ENCODE data around the gene BCL7C. TPM values are rescaled to one million over a fixed set of nuclear protein-coding genes. Genes with fewer than 3 reads are reported as not detected.

The BCL7C gene
- total RNA-seq, 3 donors from 2014 or later (not counting 1 experiment from before 2014, with no cell fraction given), result 25.1 to 28.5 (median 27.4) TPM

GRCh38 chr16:30912794-30913412, 19.0 kb upstream of the BCL7C start:
- Mint-ChIP-seq H3K27ac (no peak overlapping the region), H3K4me1 (peaks cover 2% of the 10 kb centered on the region in 2 donors), H3K36me3 (no peaks in the 10 kb centered on the region), H3K4me3 (no peak overlapping the region), H3K9me3 (no peaks in the 10 kb centered on the region), H3K27me3 (ENCODE audit: low read depth in 2 of 2) (no peaks in the 10 kb centered on the region)
- Histone ChIP-seq H3K36me3 (ENCODE audit: control insufficient read depth, insufficient read depth, low read length) (no peaks in the 10 kb centered on the region), H3K4me3 (ENCODE audit: low read length) (no peak overlapping the region), H3K27me3 (ENCODE audit: control insufficient read depth, insufficient read depth, low read length) (no peaks in the 10 kb centered on the region), H3K4me1 (ENCODE audit: control insufficient read depth, insufficient read depth, low read length) (peaks cover 3% of the 10 kb centered on the region), H3K9me3 (ENCODE audit: control insufficient read depth, insufficient read depth, low read length) (no peaks in the 10 kb centered on the region), H3K27ac (ENCODE audit: low read length) (no peak overlapping the region)
- intact Hi-C loops (cut with micrococcal nuclease), result no loop called here
- WGBS (ENCODE audit: insufficient coverage), result 89% methylated on average over 6 of the region's 6 CpGs
- no peak for DNase-seq
- ATAC-seq, result no peak
- no peak for TF ChIP-seq CTCF (IDR thresholded peaks at IDR 0.05)

GRCh38 chr16:30910427-30911029, 16.7 kb upstream of the BCL7C start:
- Mint-ChIP-seq H3K27ac (no peak overlapping the region), H3K4me1 (peaks cover 6% of the 10 kb centered on the region in 2 donors), H3K27me3 (ENCODE audit: low read depth in 2 of 2) (no peaks in the 10 kb centered on the region), H3K9me3 (no peaks in the 10 kb centered on the region), H3K36me3 (no peaks in the 10 kb centered on the region), H3K4me3 (no peak overlapping the region)
- no peak for ATAC-seq
- H3K36me3 ChIP-seq (ENCODE audit: control insufficient read depth, insufficient read depth, low read length), result no peaks in the 10 kb centered on the region
- no peaks in the 10 kb centered on the region for H3K27me3 ChIP-seq (ENCODE audit: control insufficient read depth, insufficient read depth, low read length)
- no peak for DNase-seq
- no peak for TF ChIP-seq CTCF (IDR thresholded peaks at IDR 0.05)
- no peaks in the 10 kb centered on the region for H3K9me3 ChIP-seq (ENCODE audit: control insufficient read depth, insufficient read depth, low read length)
- no peak overlapping the region for H3K4me3 ChIP-seq (ENCODE audit: low read length)
- intact Hi-C loops (cut with micrococcal nuclease), result no loop called here
- H3K27ac ChIP-seq (ENCODE audit: low read length), result no peak overlapping the region
- WGBS (ENCODE audit: insufficient coverage), result 76% methylated on average over 16 of the region's 18 CpGs
- H3K4me1 ChIP-seq (ENCODE audit: control insufficient read depth, insufficient read depth, low read length), result peaks cover 11% of the 10 kb centered on the region

GRCh38 chr16:30907064-30907463, 13.2 kb upstream of the BCL7C start:
- no peaks in the 10 kb centered on the region for H3K36me3 Mint-ChIP-seq
- no peaks in the 10 kb centered on the region for H3K27me3 ChIP-seq (ENCODE audit: control insufficient read depth, insufficient read depth, low read length)
- 88% methylated on average over 4 of the region's 4 CpGs for WGBS (ENCODE audit: insufficient coverage)
- intact Hi-C loops (cut with micrococcal nuclease), result no loop called here
- peaks cover 22 to 23% of the 10 kb centered on the region in 2 donors for H3K4me1 Mint-ChIP-seq
- no peaks in the 10 kb centered on the region for H3K27me3 Mint-ChIP-seq (ENCODE audit: low read depth in 2 of 2)
- H3K4me1 ChIP-seq (ENCODE audit: control insufficient read depth, insufficient read depth, low read length), result peaks cover 36% of the 10 kb centered on the region
- no peak for DNase-seq
- no peak overlapping the region for H3K4me3 Mint-ChIP-seq
- no peak for ATAC-seq
- H3K36me3 ChIP-seq (ENCODE audit: control insufficient read depth, insufficient read depth, low read length), result no peaks in the 10 kb centered on the region
- H3K9me3 Mint-ChIP-seq, result peaks cover 2% of the 10 kb centered on the region in 2 donors
- no peak for TF ChIP-seq CTCF (IDR thresholded peaks at IDR 0.05)
- H3K4me3 ChIP-seq (ENCODE audit: low read length), result no peak overlapping the region
- no peaks in the 10 kb centered on the region for H3K9me3 ChIP-seq (ENCODE audit: control insufficient read depth, insufficient read depth, low read length)
- no peak overlapping the region for H3K27ac ChIP-seq (ENCODE audit: low read length)
- no peak overlapping the region for H3K27ac Mint-ChIP-seq
